Smooth muscle cell (in vitro differentiated cells): ENCODE data around the gene DSC3. TPM values are rescaled to one million over a fixed set of nuclear protein-coding genes. Genes with fewer than 3 reads are reported as not detected.

ENCODE experiments used
- DNase-seq: peaks from one replicate; lab custom pipeline; 2025; ENCODE audit not compliant: unreplicated experiment; lab: John Stamatoyannopoulos, UW
- H2AFZ ChIP-seq: fragments of 200-600 bp; sonication (generic); 2 replicates; pipeline ENCODE4 v1.6.0; 2016; ENCODE audit warnings: antibody characterized with exemption, low read depth, mild to moderate bottlenecking
- H3F3A ChIP-seq: fragments of 200-600 bp; sonication (generic); 2 replicates; pipeline ENCODE4 v1.6.0; 2017; ENCODE audit warnings: antibody characterized with exemption, low read depth
- H3K27ac ChIP-seq: fragments of 200-600 bp; sonication (generic); 2 replicates; pipeline ENCODE4 v1.5.1; 2016; ENCODE audit warnings: low read depth, mild to moderate bottlenecking
- H3K27me3 ChIP-seq: fragments of 200-600 bp; sonication (generic); 2 replicates; pipeline ENCODE4 v1.6.1; 2016; ENCODE audit warnings: low read depth, mild to moderate bottlenecking
- H3K36me3 ChIP-seq: fragments of 200-600 bp; sonication (generic); 2 replicates; pipeline ENCODE4 v1.5.1; 2016; ENCODE audit warnings: low read depth
- H3K4me1 ChIP-seq: fragments of 200-600 bp; sonication (generic); 2 replicates; pipeline ENCODE4 v1.5.1; 2016; ENCODE audit warnings: low read depth
- H3K4me2 ChIP-seq: fragments of 200-600 bp; sonication (generic); 2 replicates; pipeline ENCODE4 v1.6.0; 2016; ENCODE audit warnings: mild to moderate bottlenecking
- H3K4me3 ChIP-seq: fragments of 200-600 bp; sonication (generic); 2 replicates; pipeline ENCODE4 v1.5.1; 2016; ENCODE audit warnings: mild to moderate bottlenecking
- H3K79me2 ChIP-seq: fragments of 200-600 bp; sonication (generic); 2 replicates; pipeline ENCODE4 v1.6.0; 2016; ENCODE audit warnings: low read depth, mild to moderate bottlenecking
- H3K9ac ChIP-seq: fragments of 200-600 bp; sonication (generic); 2 replicates; pipeline ENCODE4 v1.6.0; 2016; ENCODE audit warnings: low read depth
- H3K9me3 ChIP-seq: fragments of 200-600 bp; sonication (generic); replicated peaks from 2 replicates; pipeline ENCODE4 v1.5.1; 2016; ENCODE audit warnings: low read depth
- H4K20me1 ChIP-seq: fragments of 200-600 bp; sonication (generic); 2 replicates; pipeline ENCODE4 v1.6.0; 2016; ENCODE audit warnings: low read depth
- WGBS: methylation state at CpG from one replicate; pipeline ENCODE4 v1.1.7; 2016; ENCODE audit warnings: low lambda C conversion rate; 5-methylcytosine and 5-hydroxymethylcytosine counted together
- polyA plus RNA-seq: library from polyadenylated mRNA; unstranded; fragments of >200 nt; fragmentation: Nextera tagmentation; extraction: Ambion mirVana; gene quantifications from 2 replicates; pipeline ENCODE4 v1.2.1, GENCODE V29; 2016
- total RNA-seq: library from RNA; depleted of rRNA; stranded (reverse); fragments of >200 nt; gene quantifications from 2 replicates; pipeline ENCODE4 v1.2.3, GENCODE V29; 2014
- TF ChIP-seq, protein P1 (sequence below): fragments of 200-600 bp; sonication (generic); IDR thresholded peaks from 2 replicates; pipeline ENCODE4 v1.5.1; 2017; ENCODE audit warnings: borderline replicate concordance, mild to moderate bottlenecking, antibody characterized with exemption; ENCODE audit not compliant: insufficient read depth, poor library complexity, severe bottlenecking

Gene DSC3
- total RNA-seq (36.7 and 43.7 TPM in 2 replicates), polyA plus RNA-seq (3.3 and 9.7 TPM in 2 replicates)

DNA sequence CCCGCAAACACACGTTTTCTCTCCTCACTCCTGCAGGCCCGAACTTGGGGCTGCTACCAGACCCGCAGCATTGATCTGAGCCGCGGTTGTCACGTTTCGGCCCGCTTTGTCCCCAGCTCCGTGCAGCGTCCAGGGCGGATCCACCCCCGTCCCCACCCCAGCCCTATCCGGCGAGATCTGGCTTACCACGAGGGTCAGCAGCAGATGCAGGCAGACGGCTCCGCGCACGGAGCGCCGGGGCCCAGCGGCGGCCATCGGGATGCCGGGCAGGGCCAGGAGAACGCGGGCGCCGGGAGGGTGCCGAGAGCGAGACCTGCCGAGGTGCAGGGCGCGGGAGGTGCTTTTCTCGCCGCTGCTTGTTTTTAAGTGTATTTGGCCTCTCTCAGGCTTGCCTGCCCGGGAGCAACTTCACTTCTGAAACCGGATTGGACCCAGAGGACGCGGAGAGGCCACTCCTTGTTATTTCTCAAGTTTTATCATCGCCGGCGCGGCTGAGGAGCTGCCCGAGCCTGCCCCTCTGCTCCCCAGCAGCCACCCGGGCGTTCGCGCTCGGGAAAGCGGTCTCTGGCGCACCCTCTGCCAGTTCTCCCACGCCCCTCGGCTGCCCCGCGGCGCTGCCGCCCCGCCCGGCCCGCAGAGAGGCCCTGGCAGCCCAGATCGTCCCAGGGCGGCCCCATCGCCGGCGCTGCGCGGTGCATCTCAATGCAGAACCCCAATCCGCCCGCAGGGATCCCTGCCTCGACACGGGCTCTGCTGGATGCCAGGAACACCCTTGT, at the start of gene DSC3:
DSC3 (minus strand) TSS at position 337 of the 776 bp plus-strand sequence; CDS start at position 255, 82 bp downstream.
- peaks cover 8% of the 10 kb centered on the region for H3K79me2 ChIP-seq
- H4K20me1 ChIP-seq: no peaks in the 10 kb centered on the region
- no peaks in the 10 kb centered on the region for H3K36me3 ChIP-seq
- TF ChIP-seq, protein P1, sequence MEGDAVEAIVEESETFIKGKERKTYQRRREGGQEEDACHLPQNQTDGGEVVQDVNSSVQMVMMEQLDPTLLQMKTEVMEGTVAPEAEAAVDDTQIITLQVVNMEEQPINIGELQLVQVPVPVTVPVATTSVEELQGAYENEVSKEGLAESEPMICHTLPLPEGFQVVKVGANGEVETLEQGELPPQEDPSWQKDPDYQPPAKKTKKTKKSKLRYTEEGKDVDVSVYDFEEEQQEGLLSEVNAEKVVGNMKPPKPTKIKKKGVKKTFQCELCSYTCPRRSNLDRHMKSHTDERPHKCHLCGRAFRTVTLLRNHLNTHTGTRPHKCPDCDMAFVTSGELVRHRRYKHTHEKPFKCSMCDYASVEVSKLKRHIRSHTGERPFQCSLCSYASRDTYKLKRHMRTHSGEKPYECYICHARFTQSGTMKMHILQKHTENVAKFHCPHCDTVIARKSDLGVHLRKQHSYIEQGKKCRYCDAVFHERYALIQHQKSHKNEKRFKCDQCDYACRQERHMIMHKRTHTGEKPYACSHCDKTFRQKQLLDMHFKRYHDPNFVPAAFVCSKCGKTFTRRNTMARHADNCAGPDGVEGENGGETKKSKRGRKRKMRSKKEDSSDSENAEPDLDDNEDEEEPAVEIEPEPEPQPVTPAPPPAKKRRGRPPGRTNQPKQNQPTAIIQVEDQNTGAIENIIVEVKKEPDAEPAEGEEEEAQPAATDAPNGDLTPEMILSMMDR: no peak
- no peaks in the 10 kb centered on the region for H3K9me3 ChIP-seq
- no peak for DNase-seq
- H3K9ac ChIP-seq: peak within 1 kb of the TSS; percentile 21
- no peak within 1 kb of the TSS for H3K27ac ChIP-seq
- H3K27me3 ChIP-seq: peaks cover 50% of the 10 kb centered on the region
- peak within 1 kb of the TSS; percentile 86 for H2AFZ ChIP-seq
- no peaks in the 10 kb centered on the region for H3F3A ChIP-seq
- peaks cover 9% of the 10 kb centered on the region for H3K4me1 ChIP-seq
- peak within 1 kb of the TSS; percentile 89 for H3K4me2 ChIP-seq
- H3K4me3 ChIP-seq: peak within 1 kb of the TSS; percentile 59
- WGBS: under 1% methylated on average over 56 of the region's 73 CpGs

DNA sequence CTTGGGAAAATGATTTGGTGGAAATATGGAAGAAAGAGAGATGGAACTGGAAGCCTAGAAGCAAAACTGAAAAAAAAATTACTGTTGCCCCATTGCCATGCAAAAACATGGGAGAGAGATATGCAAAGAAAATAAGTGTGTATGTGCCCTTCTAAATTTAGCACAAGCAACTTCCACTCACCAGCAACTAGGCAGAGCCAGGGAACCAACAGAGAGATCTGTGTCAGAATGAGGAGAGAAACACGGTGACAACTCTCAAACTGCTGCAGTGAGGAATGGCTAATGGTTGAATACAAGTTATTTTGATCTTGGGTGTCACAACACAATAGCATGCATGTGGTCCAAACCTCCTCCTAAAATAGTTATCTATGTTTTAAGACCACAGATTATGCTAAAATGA, 48.8 kb upstream of the DSC3 start:
- no peak for DNase-seq
- Histone ChIP-seq H3K36me3 (peaks cover 10% of the 10 kb centered on the region), H3K27ac (no peak overlapping the region), H3K27me3 (no peaks in the 10 kb centered on the region), H3F3A (no peaks in the 10 kb centered on the region), H3K9me3 (no peaks in the 10 kb centered on the region), H3K4me3 (no peak overlapping the region), H3K4me1 (no peaks in the 10 kb centered on the region), H2AFZ (no peak overlapping the region), H3K9ac (no peak overlapping the region), H3K79me2 (peaks cover 43% of the 10 kb centered on the region), H3K4me2 (no peak overlapping the region), H4K20me1 (peaks cover 25% of the 10 kb centered on the region)
- TF ChIP-seq, protein P1: no peak
- 80% methylated on average over 1 of the region's 1 CpG for WGBS

DNA sequence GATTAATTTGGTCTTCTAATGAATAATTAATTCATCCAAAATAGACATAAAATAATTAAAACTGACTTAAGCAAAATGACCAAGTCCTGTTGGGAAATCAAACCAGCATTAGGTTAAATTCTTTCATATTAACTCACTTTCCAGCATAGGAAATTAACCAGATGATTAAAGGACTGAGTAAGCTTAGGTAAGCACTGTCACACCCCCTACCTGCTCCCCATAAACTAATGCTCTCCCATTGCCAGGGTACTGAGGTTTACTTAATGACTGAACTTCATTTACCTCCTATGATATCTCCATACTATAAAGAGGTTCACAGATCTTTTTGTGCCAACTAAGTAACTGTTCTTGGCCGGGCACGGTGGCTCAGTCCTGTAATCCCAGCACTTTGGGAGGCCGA, 46.0 kb upstream of the DSC3 start:
- Histone ChIP-seq H2AFZ (no peak overlapping the region), H3K36me3 (peaks cover 19% of the 10 kb centered on the region), H3F3A (no peaks in the 10 kb centered on the region), H3K4me1 (no peaks in the 10 kb centered on the region), H3K79me2 (peaks cover 24% of the 10 kb centered on the region), H3K27me3 (no peaks in the 10 kb centered on the region), H3K4me2 (no peak overlapping the region), H3K27ac (no peak overlapping the region), H3K9ac (no peak overlapping the region), H4K20me1 (peaks cover 3% of the 10 kb centered on the region), H3K4me3 (no peak overlapping the region), H3K9me3 (no peaks in the 10 kb centered on the region)
- DNase-seq: no peak
- TF ChIP-seq, protein P1: no peak
- 96% methylated on average over 3 of the region's 3 CpGs for WGBS

DNA sequence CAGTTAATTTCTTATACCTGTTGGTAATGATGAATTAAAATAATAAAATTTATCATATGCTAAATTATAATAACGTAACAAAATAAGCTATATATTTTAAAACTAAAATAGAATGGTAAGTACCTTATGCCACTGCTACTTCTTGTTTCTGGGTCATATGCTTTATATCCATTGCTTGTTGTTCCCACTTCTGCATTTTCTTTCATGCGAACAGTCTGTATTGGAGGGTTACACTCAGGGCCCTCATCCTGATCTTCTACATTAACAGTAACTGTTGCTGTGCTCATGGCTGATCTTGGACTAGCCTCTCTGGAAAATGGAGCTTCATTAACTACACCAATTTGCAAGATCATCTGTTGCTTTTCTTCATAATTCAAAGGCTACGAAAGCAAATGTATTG, 37.4 kb upstream of the DSC3 start:
- H3K27ac ChIP-seq: no peak overlapping the region
- 96% methylated on average over 3 of the region's 3 CpGs for WGBS
- peaks cover 5% of the 10 kb centered on the region for H3K79me2 ChIP-seq
- no peak overlapping the region for H3K9ac ChIP-seq
- H3F3A ChIP-seq: no peaks in the 10 kb centered on the region
- TF ChIP-seq, protein P1: no peak
- no peak overlapping the region for H2AFZ ChIP-seq
- H3K9me3 ChIP-seq: no peaks in the 10 kb centered on the region
- no peak for DNase-seq
- H3K4me1 ChIP-seq: no peaks in the 10 kb centered on the region
- no peaks in the 10 kb centered on the region for H4K20me1 ChIP-seq
- no peak overlapping the region for H3K4me3 ChIP-seq
- H3K27me3 ChIP-seq: no peaks in the 10 kb centered on the region
- H3K4me2 ChIP-seq: no peak overlapping the region
- H3K36me3 ChIP-seq: peaks cover 16% of the 10 kb centered on the region
